Measurements from ENCODE around the gene FRMD6.

DNA sequence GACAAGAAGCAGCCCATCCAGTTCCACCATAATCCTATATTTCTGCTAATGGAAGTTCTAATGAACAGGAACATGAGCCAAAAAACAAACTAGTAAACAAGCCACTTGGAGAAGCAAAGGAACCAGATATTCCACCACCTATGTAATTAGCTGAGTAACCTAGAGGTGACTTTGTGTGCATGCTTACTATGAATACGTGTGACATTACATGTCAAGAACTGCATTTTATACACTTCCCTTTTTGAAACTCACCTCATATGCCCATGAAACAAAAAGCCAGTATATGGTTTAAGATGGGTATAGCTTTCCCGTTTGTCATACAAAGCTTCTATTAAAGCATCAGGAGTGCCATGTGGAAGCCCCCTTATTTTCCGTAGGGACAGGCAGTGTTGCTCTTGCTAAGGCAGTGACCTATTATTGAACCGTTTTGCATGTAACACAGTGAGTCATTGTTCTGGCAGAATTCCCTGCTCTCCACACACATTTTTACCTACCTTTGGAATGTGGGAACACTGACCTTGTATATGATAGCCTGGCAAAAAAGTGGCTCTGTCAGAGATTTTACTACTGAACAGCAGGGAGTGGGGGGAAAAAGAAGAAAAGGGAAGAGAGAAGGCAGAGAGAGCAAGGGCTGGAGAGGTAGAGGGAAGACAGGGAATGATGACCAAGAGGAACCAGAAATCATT, 34.8 kb upstream of the FRMD6 start:
- TF ChIP-seq, protein P1, sequence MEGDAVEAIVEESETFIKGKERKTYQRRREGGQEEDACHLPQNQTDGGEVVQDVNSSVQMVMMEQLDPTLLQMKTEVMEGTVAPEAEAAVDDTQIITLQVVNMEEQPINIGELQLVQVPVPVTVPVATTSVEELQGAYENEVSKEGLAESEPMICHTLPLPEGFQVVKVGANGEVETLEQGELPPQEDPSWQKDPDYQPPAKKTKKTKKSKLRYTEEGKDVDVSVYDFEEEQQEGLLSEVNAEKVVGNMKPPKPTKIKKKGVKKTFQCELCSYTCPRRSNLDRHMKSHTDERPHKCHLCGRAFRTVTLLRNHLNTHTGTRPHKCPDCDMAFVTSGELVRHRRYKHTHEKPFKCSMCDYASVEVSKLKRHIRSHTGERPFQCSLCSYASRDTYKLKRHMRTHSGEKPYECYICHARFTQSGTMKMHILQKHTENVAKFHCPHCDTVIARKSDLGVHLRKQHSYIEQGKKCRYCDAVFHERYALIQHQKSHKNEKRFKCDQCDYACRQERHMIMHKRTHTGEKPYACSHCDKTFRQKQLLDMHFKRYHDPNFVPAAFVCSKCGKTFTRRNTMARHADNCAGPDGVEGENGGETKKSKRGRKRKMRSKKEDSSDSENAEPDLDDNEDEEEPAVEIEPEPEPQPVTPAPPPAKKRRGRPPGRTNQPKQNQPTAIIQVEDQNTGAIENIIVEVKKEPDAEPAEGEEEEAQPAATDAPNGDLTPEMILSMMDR (IDR thresholded peaks at IDR 0.05) = no peak
- TF ChIP-seq POLR2AphosphoS5 (IDR thresholded peaks at IDR 0.05; ENCODE audit: low read depth, low read length) = 0 out of 2 replicates have a peak, but pooled peaks have one; percentile 23
- TF ChIP-seq, protein P2, sequence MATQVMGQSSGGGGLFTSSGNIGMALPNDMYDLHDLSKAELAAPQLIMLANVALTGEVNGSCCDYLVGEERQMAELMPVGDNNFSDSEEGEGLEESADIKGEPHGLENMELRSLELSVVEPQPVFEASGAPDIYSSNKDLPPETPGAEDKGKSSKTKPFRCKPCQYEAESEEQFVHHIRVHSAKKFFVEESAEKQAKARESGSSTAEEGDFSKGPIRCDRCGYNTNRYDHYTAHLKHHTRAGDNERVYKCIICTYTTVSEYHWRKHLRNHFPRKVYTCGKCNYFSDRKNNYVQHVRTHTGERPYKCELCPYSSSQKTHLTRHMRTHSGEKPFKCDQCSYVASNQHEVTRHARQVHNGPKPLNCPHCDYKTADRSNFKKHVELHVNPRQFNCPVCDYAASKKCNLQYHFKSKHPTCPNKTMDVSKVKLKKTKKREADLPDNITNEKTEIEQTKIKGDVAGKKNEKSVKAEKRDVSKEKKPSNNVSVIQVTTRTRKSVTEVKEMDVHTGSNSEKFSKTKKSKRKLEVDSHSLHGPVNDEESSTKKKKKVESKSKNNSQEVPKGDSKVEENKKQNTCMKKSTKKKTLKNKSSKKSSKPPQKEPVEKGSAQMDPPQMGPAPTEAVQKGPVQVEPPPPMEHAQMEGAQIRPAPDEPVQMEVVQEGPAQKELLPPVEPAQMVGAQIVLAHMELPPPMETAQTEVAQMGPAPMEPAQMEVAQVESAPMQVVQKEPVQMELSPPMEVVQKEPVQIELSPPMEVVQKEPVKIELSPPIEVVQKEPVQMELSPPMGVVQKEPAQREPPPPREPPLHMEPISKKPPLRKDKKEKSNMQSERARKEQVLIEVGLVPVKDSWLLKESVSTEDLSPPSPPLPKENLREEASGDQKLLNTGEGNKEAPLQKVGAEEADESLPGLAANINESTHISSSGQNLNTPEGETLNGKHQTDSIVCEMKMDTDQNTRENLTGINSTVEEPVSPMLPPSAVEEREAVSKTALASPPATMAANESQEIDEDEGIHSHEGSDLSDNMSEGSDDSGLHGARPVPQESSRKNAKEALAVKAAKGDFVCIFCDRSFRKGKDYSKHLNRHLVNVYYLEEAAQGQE (IDR thresholded peaks at IDR 0.05; ENCODE audit: insufficient read depth in 1 of 2, low read depth in 2 of 2, low read length in 1 of 2) = no peak
- no peak for TF ChIP-seq TCF7L2 (IDR thresholded peaks at IDR 0.05; ENCODE audit: low read depth, low read length)

Measured in Panc1 (cell line).